Measurements from ENCODE around the gene C4orf54. TPM values are rescaled to one million over a fixed set of nuclear protein-coding genes. Genes with fewer than 3 reads are reported as not detected.

The C4orf54 gene
- total RNA-seq, 1 donor from 2014 or later = not detected

GRCh38 chr4:99670409-99671073, 12.9 kb upstream of the C4orf54 start:
- TF ChIP-seq CTCF (IDR thresholded peaks at IDR 0.05; ENCODE audit: insufficient read depth, low read length, poor library complexity, severe bottlenecking) = no peak
- DNase-seq (ENCODE audit: low read depth) = no peak

GRCh38 chr4:99669084-99669483, 11.5 kb upstream of the C4orf54 start:
- TF ChIP-seq CTCF (IDR thresholded peaks at IDR 0.05; ENCODE audit: insufficient read depth, low read length, poor library complexity, severe bottlenecking) = no peak
- no peak for DNase-seq (ENCODE audit: low read depth)
- H3K36me3 ChIP-seq (ENCODE audit: control insufficient read depth, insufficient read depth, low read length) = no peaks in the 10 kb centered on the region
- H3K27me3 ChIP-seq (ENCODE audit: control insufficient read depth, insufficient read depth, low read length) = no peaks in the 10 kb centered on the region
- H3K4me3 ChIP-seq (ENCODE audit: low read depth, low read length) = no peak overlapping the region

More at GRCh38 chr4:99670409-99671073, 12.9 kb upstream of the C4orf54 start:
- no peak overlapping the region for H3K4me3 ChIP-seq (ENCODE audit: low read depth, low read length)
- H3K36me3 ChIP-seq (ENCODE audit: control insufficient read depth, insufficient read depth, low read length) = no peaks in the 10 kb centered on the region
- H3K27me3 ChIP-seq (ENCODE audit: control insufficient read depth, insufficient read depth, low read length) = no peaks in the 10 kb centered on the region

- no peak for TF ChIP-seq CTCF (IDR thresholded peaks at IDR 0.05; ENCODE audit: insufficient read depth, low read length, poor library complexity, severe bottlenecking)
- no peak for DNase-seq (ENCODE audit: low read depth)
- Histone ChIP-seq H3K4me3 (ENCODE audit: low read depth, low read length) (no peak overlapping the region), H3K27me3 (ENCODE audit: control insufficient read depth, insufficient read depth, low read length) (no peaks in the 10 kb centered on the region), H3K36me3 (ENCODE audit: control insufficient read depth, insufficient read depth, low read length) (no peaks in the 10 kb centered on the region)
These were observed 10.8 kb upstream of the C4orf54 start for GRCh38 chr4:99668472-99668871.

GRCh38 chr4:99665983-99666382, 8.4 kb upstream of the C4orf54 start:
- no peak for TF ChIP-seq CTCF (IDR thresholded peaks at IDR 0.05; ENCODE audit: insufficient read depth, low read length, poor library complexity, severe bottlenecking)
- Histone ChIP-seq H3K36me3 (ENCODE audit: control insufficient read depth, insufficient read depth, low read length) (no peaks in the 10 kb centered on the region), H3K27me3 (ENCODE audit: control insufficient read depth, insufficient read depth, low read length) (no peaks in the 10 kb centered on the region), H3K4me3 (ENCODE audit: low read depth, low read length) (no peak overlapping the region)
- DNase-seq (ENCODE audit: low read depth) = no peak

GRCh38 chr4:99664716-99665115, 7.1 kb upstream of the C4orf54 start:
- Histone ChIP-seq H3K27me3 (ENCODE audit: control insufficient read depth, insufficient read depth, low read length) (no peaks in the 10 kb centered on the region), H3K4me3 (ENCODE audit: low read depth, low read length) (no peak overlapping the region), H3K36me3 (ENCODE audit: control insufficient read depth, insufficient read depth, low read length) (no peaks in the 10 kb centered on the region)
- no peak for DNase-seq (ENCODE audit: low read depth)
- no peak for TF ChIP-seq CTCF (IDR thresholded peaks at IDR 0.05; ENCODE audit: insufficient read depth, low read length, poor library complexity, severe bottlenecking)

GRCh38 chr4:99661907-99662306, 4.3 kb upstream of the C4orf54 start:
- Histone ChIP-seq H3K27me3 (ENCODE audit: control insufficient read depth, insufficient read depth, low read length) (no peaks in the 10 kb centered on the region), H3K36me3 (ENCODE audit: control insufficient read depth, insufficient read depth, low read length) (no peaks in the 10 kb centered on the region), H3K4me3 (ENCODE audit: low read depth, low read length) (no peak overlapping the region)
- TF ChIP-seq CTCF (IDR thresholded peaks at IDR 0.05; ENCODE audit: insufficient read depth, low read length, poor library complexity, severe bottlenecking) = no peak
- DNase-seq (ENCODE audit: low read depth) = no peak

All from kidney epithelial cell (primary cell).